Stomach (tissue), 9 donors: ENCODE results near the gene SESN1. TPM values are rescaled to one million over a fixed set of nuclear protein-coding genes. Genes with fewer than 3 reads are reported as not detected.
A peak's percentile ranks its signal among the peaks of the same experiment; 100 is the strongest.

Source experiments
- DNase-seq, 2 donors: peaks; one replicate each; pipeline versions ENCODE4 v3.0.0 to v3.0.0-alpha.2; 2013 to 2019
- H3K27ac ChIP-seq, 5 donors: fragments of 200-600 bp in 4 of 5; sonication (generic) in 4 of 5; one replicate each; pipeline ENCODE4 v1.5.1; 2013 to 2019; ENCODE audit warnings: mild to moderate bottlenecking in 1 of 5, moderate library complexity in 1 of 5
- H3K27me3 ChIP-seq, 3 donors: fragments of 200-600 bp; sonication (generic); one replicate each; pipeline ENCODE4 v1.5.1; 2017 to 2019; ENCODE audit warnings: mixed run types in 1 of 3
- H3K36me3 ChIP-seq, 4 donors: fragments of 200-600 bp; sonication (generic); 1 replicate in 3 of 4; 2 replicates in 1 of 4; pipeline ENCODE4 v1.5.1; 2016 to 2019
- H3K4me1 ChIP-seq, 4 donors: fragments of 200-600 bp; sonication (generic); one replicate each; pipeline ENCODE4 v1.5.1; 2016 to 2019
- H3K4me3 ChIP-seq, 4 donors: fragments of 200-600 bp; sonication (generic) in 3 of 4; one replicate each; pipeline ENCODE4 v1.5.1; 2016 to 2019; ENCODE audit warnings: mild to moderate bottlenecking in 1 of 4
- H3K9me3 ChIP-seq, 4 donors: fragments of 200-600 bp; sonication (generic); one replicate each; pipeline ENCODE4 v1.5.1; 2016 to 2019
- EP300 ChIP-seq: sonication (generic); formaldehyde crosslinking; IDR thresholded peaks from one replicate; pipeline ENCODE4 v1.6.1; 2017; ENCODE audit warnings: antibody characterized with exemption
- POLR2A ChIP-seq, 4 donors: fragments of 450-650 bp; IDR thresholded peaks; one replicate each; pipeline ENCODE4 v1.6.1; 2016; ENCODE audit warnings: antibody characterized with exemption in 4 of 4, control low read depth in 2 of 4, mild to moderate bottlenecking in 1 of 4, moderate library complexity in 1 of 4
- POLR2AphosphoS5 ChIP-seq, 3 donors: sonication (generic); formaldehyde crosslinking; IDR thresholded peaks; one replicate each; pipeline ENCODE4 v1.6.1; 2016; ENCODE audit warnings: antibody characterized with exemption in 3 of 3
- WGBS, 5 donors: extraction: QIAGEN DNeasy Blood & Tissue Kit in 3 of 5; methylation state at CpG; one replicate each; pipeline versions ENCODE4 v1.1.5 to v1.1.7; 2013 to 2018; 5-methylcytosine and 5-hydroxymethylcytosine counted together
- intact Hi-C: fragments of 100-400 bp; cut with DNase I; formaldehyde crosslinking; loops from one replicate; pipeline ENCODE4 v1.15.1; 2023; ENCODE audit warnings: low total_unique reads
- polyA plus RNA-seq, 3 donors: library from polyadenylated mRNA; stranded (reverse); fragments of 200-250 nt; gene quantifications; one replicate each; pipeline ENCODE4 v1.2.3, GENCODE V29; 2013
- total RNA-seq, 5 donors: library from RNA; depleted of rRNA; stranded (reverse); fragments of >200 nt; gene quantifications; one replicate each; pipeline versions ENCODE4 v1.1.0 to v1.2.3, GENCODE V29; 2014 to 2016
- TF ChIP-seq, protein P1 (sequence below), 7 experiments: fragments of 450-650 bp in 4 of 7; fragments of 200-600 bp in 3 of 7; sonication (generic) in 3 of 7; IDR thresholded peaks; one replicate each; pipeline ENCODE4 v1.5.1; 2016 to 2019; ENCODE audit warnings: antibody characterized with exemption in 7 of 7, control low read depth in 2 of 7, mild to moderate bottlenecking in 1 of 7
- donor health status: healthy with polysubstance abuse.
- donor health status: Bipolar disorder and iron deficiency.
- donor health status: healthy.

Gene SESN1
- total and polyA plus RNA-seq, 8 donors = 11.0 to 201 (median 33.3) TPM

DNA sequence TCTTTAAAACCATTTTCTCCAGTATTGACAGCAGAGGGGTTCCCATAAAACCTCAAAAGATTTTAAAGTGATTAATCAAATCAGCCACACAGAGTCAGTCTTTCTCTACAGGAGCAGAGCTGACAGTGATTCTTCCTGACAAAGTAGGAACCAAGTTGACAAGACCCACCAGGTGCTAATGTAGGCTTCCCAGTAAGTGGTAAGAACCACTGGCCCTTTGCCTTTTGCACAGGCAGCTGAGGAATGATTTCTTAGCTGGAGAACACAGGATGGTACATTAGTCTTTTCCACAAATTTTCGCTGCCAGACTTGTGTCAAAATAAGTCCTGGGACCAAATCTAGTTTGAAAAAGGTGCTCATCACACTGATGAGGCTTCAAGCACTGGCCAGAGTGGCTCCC is 150.6 kb downstream of the SESN1 start:
- no peaks in the 10 kb centered on the region for H3K27me3 ChIP-seq
- TF ChIP-seq POLR2AphosphoS5 (IDR thresholded peaks at IDR 0.05) (no peak), POLR2A (IDR thresholded peaks at IDR 0.05) (no peak), EP300 (no peak)
- TF ChIP-seq, protein P1, sequence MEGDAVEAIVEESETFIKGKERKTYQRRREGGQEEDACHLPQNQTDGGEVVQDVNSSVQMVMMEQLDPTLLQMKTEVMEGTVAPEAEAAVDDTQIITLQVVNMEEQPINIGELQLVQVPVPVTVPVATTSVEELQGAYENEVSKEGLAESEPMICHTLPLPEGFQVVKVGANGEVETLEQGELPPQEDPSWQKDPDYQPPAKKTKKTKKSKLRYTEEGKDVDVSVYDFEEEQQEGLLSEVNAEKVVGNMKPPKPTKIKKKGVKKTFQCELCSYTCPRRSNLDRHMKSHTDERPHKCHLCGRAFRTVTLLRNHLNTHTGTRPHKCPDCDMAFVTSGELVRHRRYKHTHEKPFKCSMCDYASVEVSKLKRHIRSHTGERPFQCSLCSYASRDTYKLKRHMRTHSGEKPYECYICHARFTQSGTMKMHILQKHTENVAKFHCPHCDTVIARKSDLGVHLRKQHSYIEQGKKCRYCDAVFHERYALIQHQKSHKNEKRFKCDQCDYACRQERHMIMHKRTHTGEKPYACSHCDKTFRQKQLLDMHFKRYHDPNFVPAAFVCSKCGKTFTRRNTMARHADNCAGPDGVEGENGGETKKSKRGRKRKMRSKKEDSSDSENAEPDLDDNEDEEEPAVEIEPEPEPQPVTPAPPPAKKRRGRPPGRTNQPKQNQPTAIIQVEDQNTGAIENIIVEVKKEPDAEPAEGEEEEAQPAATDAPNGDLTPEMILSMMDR (IDR thresholded peaks at IDR 0.05) = no peak
- H3K9me3 ChIP-seq = no peaks in the 10 kb centered on the region
- H3K4me1 ChIP-seq = peaks cover 40 to 74% (median 64%) of the 10 kb centered on the region in 4 donors
- no peak overlapping the region for H3K4me3 ChIP-seq
- intact Hi-C loops = no loop called here
- no peaks in the 10 kb centered on the region for H3K36me3 ChIP-seq
- peak overlapping the region; percentile 70 to 90 (median 84) for H3K27ac ChIP-seq
- no peak for DNase-seq
- 65 to 100% (median 96%) methylated on average over 1 of the region's 1 CpG for WGBS, 5 donors

DNA sequence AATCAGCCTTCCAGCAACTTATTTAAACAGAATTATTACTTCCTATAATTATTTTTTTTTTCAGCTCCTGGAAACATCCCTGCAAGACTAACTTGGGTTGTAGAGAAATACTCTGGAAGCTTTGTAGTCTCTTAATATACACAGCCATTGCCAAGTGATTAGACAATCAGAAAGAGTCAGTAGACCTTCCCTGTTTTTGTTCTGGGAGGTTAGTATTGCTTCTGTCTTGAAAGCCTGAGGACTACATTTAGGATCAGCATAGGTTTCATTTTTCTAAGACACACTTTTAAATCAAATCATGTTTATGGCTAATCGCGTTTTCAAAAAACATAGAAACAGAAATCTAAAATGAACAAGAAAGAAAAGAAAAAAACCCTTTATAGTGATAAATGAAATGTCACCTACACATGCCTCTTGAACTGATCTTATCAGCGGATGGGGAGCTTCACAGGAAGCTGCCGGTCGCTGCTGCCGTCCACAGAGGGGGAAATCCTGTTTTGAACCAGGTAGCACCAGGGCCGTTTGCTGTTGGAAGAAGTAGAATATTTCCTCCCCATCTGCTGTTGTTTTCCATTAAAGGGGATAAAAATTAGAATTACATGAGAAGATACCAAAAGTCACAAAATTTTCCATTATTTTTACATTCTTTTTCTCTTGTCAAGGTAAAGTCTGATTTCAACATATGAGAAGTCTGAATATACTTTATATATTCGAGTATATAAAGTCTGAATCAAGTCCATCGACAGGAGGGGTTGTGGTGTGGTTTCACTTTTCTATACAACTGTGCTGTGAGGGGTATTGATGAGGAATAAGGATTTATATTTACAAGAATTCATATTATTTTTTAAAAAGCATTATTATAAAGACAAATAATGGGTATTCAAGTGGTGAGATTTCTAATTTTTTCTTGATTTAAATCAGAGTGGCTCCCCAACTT is 151.8 kb downstream of the SESN1 start:
- no peaks in the 10 kb centered on the region for H3K27me3 ChIP-seq
- H3K4me1 ChIP-seq = peaks cover 32 to 61% (median 52%) of the 10 kb centered on the region in 4 donors
- peak overlapping the region in 3 of 5 donors; percentile 84 to 90 (median 87) for H3K27ac ChIP-seq
- H3K9me3 ChIP-seq = no peaks in the 10 kb centered on the region
- no peak overlapping the region for H3K4me3 ChIP-seq
- peak in 1 of 2 donors; percentile 65 for DNase-seq
- TF ChIP-seq POLR2A (IDR thresholded peaks at IDR 0.05) (no peak), POLR2AphosphoS5 (IDR thresholded peaks at IDR 0.05) (no peak), EP300 (no peak)
- TF ChIP-seq, protein P1 (IDR thresholded peaks at IDR 0.05) = no peak
- 69 to 77% (median 73%) methylated on average over 9 of the region's 9 CpGs for WGBS, 5 donors
- intact Hi-C loops = no loop called here
- H3K36me3 ChIP-seq = no peaks in the 10 kb centered on the region

DNA sequence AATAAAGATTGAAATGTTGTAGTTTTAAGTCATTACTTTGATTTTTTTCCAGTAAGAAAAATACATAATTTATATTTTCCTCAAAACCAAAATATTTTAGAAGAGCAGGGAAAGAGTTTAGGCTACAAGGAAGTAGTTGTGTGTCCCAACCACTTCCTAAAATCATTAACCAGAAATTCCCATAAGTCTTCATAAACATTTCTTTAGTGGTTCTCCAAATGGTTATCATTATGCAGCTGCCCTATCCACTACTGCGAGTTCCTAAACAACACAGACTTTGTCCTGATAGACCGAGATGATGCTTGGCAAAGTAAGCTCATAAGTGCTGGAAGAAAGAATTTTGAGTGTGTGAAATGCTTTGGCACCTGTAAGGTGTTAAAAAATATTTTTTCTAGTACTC is 152.8 kb downstream of the SESN1 start:
- intact Hi-C loops = no loop called here

DNA sequence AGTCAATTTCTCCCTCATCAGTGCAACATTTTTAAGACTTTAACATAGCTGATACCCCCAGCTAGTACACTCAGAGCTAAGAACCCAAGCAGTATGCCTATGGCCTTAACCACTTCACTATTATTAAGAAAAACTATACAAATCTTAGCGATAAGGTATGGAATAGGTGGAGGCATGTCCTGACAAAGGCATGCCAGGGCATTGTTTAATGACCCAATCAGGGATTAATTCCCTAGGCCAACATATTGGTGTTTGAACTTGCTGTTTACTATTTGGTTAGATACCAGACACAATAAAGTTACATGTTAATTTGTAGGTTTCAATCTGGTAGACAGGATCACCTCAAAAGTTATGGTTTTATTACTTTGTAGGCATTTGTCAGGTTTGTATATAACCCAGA is 153.4 kb downstream of the SESN1 start:
- Histone ChIP-seq H3K9me3 (no peaks in the 10 kb centered on the region), H3K4me1 (peaks cover 20 to 46% (median 37%) of the 10 kb centered on the region in 4 donors), H3K27me3 (no peaks in the 10 kb centered on the region), H3K4me3 (no peak overlapping the region), H3K36me3 (no peaks in the 10 kb centered on the region), H3K27ac (no peak overlapping the region)
- 35 to 75% (median 53%) methylated on average over 1 of the region's 1 CpG for WGBS, 5 donors
- no peak for DNase-seq
- TF ChIP-seq EP300 (no peak), POLR2A (IDR thresholded peaks at IDR 0.05) (no peak), POLR2AphosphoS5 (IDR thresholded peaks at IDR 0.05) (no peak)
- TF ChIP-seq, protein P1 (IDR thresholded peaks at IDR 0.05) = no peak
- intact Hi-C loops = no loop called here

More for the DNA sequence above, 152.8 kb downstream of the SESN1 start:
- no peak overlapping the region for H3K4me3 ChIP-seq
- H3K27me3 ChIP-seq = no peaks in the 10 kb centered on the region
- 27 to 66% (median 32%) methylated on average over 2 of the region's 2 CpGs for WGBS, 5 donors
- peak overlapping the region in 2 of 5 donors; percentile 87 to 90 for H3K27ac ChIP-seq
- H3K4me1 ChIP-seq = peaks cover 26 to 52% (median 43%) of the 10 kb centered on the region in 4 donors
- DNase-seq = peak in 1 of 2 donors; percentile 37
- H3K36me3 ChIP-seq = no peaks in the 10 kb centered on the region
- H3K9me3 ChIP-seq = no peaks in the 10 kb centered on the region
- TF ChIP-seq, protein P1 (IDR thresholded peaks at IDR 0.05) = no peak
- TF ChIP-seq POLR2A (IDR thresholded peaks at IDR 0.05) (no peak), EP300 (no peak), POLR2AphosphoS5 (IDR thresholded peaks at IDR 0.05) (no peak)
